Naive thymus-derived CD4-positive, alpha-beta T cell (primary cell): Measurements from ENCODE around the gene CDKN2B-AS1. TPM values are rescaled to one million over a fixed set of nuclear protein-coding genes. Genes with fewer than 3 reads are reported as not detected.

Source experiments
- ATAC-seq: fragments of 150-1000 bp; cut with Tn5 transposase; 2 replicates; pipeline ENCODE4 v1.10.0; 2021; ENCODE audit warnings: mild to moderate bottlenecking, moderate library complexity
- CTCF ChIA-PET: fragments of 350-600 bp; sonication (Branson Sonifier 250); formaldehyde crosslinking; loops from one replicate; lab custom pipeline; 2021; ENCODE audit warnings: antibody characterized with exemption; lab: Charles Lee
- POLR2A ChIA-PET: fragments of 350-600 bp; sonication (Branson Sonifier 250); formaldehyde crosslinking; loops from one replicate; lab custom pipeline; 2021; ENCODE audit warnings: antibody characterized with exemption, inconsistent platforms; lab: Charles Lee
- DNase-seq, 9 donors: peaks; one replicate each; pipeline versions ENCODE4 v3.0.0 to v3.0.0-alpha.2; 2020 to 2022; ENCODE audit warnings: mixed read lengths in 1 of 9
- H3K27ac ChIP-seq: one replicate; pipeline ENCODE4 v1.7.0; 2013; ENCODE audit warnings: mild to moderate bottlenecking, low read depth, low read length, moderate library complexity
- H3K27me3 ChIP-seq, 2 donors: one replicate each; pipeline ENCODE4 v1.7.0; 2013; ENCODE audit warnings: low read length in 2 of 2, mild to moderate bottlenecking in 2 of 2, moderate library complexity in 2 of 2; ENCODE audit not compliant: control insufficient read depth in 2 of 2, insufficient read depth in 2 of 2
- H3K36me3 ChIP-seq, 3 experiments: 1 replicate in 2 of 3; 2 replicates in 1 of 3; pipeline ENCODE4 v1.7.0; 2013; ENCODE audit warnings: low read length in 3 of 3, mild to moderate bottlenecking in 3 of 3, moderate library complexity in 1 of 3; ENCODE audit not compliant: insufficient read depth in 3 of 3, control insufficient read depth in 2 of 3
- H3K4me1 ChIP-seq, 2 donors: one replicate each; pipeline ENCODE4 v1.7.0; 2013; ENCODE audit warnings: low read length in 2 of 2, mild to moderate bottlenecking in 2 of 2, moderate library complexity in 1 of 2; ENCODE audit not compliant: control insufficient read depth in 2 of 2, insufficient read depth in 2 of 2
- H3K4me3 ChIP-seq: 2 replicates; pipeline ENCODE4 v1.7.0; 2013; ENCODE audit warnings: mild to moderate bottlenecking, low read length
- H3K9me3 ChIP-seq, 3 experiments: 1 replicate in 2 of 3; 2 replicates in 1 of 3; pipeline ENCODE4 v1.7.0; 2013; ENCODE audit warnings: low read length in 3 of 3; ENCODE audit not compliant: control insufficient read depth in 2 of 3
- H3K27ac Mint-ChIP-seq, 9 donors: one replicate each; pipeline ENCODE4 v1.8.0; 2020 to 2022; ENCODE audit warnings: mixed read lengths in 9 of 9, mild to moderate bottlenecking in 8 of 9, moderate library complexity in 5 of 9, inconsistent platforms in 2 of 9
- H3K27me3 Mint-ChIP-seq, 5 donors: one replicate each; pipeline ENCODE4 v1.8.0; 2021 to 2022; ENCODE audit warnings: mixed read lengths in 5 of 5, mild to moderate bottlenecking in 1 of 5
- H3K36me3 Mint-ChIP-seq, 5 donors: one replicate each; pipeline ENCODE4 v1.8.0; 2020 to 2022; ENCODE audit warnings: mixed read lengths in 5 of 5, mild to moderate bottlenecking in 3 of 5, inconsistent platforms in 1 of 5
- H3K4me1 Mint-ChIP-seq, 7 donors: one replicate each; pipeline ENCODE4 v1.8.0; 2020 to 2022; ENCODE audit warnings: mixed read lengths in 7 of 7, mild to moderate bottlenecking in 3 of 7, inconsistent platforms in 1 of 7
- H3K4me3 Mint-ChIP-seq, 10 donors: one replicate each; pipeline ENCODE4 v1.8.0; 2020 to 2022; ENCODE audit warnings: mild to moderate bottlenecking in 10 of 10, mixed read lengths in 10 of 10, moderate library complexity in 6 of 10, inconsistent platforms in 2 of 10
- H3K9me3 Mint-ChIP-seq, 11 donors: one replicate each; pipeline ENCODE4 v1.8.0; 2020 to 2022; ENCODE audit warnings: mixed read lengths in 11 of 11, mild to moderate bottlenecking in 4 of 11, inconsistent platforms in 1 of 11, moderate library complexity in 1 of 11
- intact Hi-C, 2 donors: fragments of 100-400 bp; cut with micrococcal nuclease; formaldehyde crosslinking; loops; one replicate each; pipeline ENCODE4 v1.15.1; 2023
- polyA plus RNA-seq, 2 donors: library from polyadenylated mRNA; unstranded; fragments of 300-500 nt; fragmentation: Illumina TruSeq; gene quantifications; one replicate each; pipeline ENCODE4 v1.2.3, GENCODE V29; 2021
- total RNA-seq, 6 experiments: library from RNA in 5 of 6; stranded (reverse) in 5 of 6; gene quantifications; 1 replicate in 5 of 6; 2 replicates in 1 of 6; pipeline ENCODE4 v1.2.3 and lab custom pipeline; 2021 to 2026

Gene CDKN2B-AS1
- total and polyA plus RNA-seq, 7 experiments from 2014 or later, result 0.21 to 3.5 (median 0.61) TPM; not detected in 4

DNA sequence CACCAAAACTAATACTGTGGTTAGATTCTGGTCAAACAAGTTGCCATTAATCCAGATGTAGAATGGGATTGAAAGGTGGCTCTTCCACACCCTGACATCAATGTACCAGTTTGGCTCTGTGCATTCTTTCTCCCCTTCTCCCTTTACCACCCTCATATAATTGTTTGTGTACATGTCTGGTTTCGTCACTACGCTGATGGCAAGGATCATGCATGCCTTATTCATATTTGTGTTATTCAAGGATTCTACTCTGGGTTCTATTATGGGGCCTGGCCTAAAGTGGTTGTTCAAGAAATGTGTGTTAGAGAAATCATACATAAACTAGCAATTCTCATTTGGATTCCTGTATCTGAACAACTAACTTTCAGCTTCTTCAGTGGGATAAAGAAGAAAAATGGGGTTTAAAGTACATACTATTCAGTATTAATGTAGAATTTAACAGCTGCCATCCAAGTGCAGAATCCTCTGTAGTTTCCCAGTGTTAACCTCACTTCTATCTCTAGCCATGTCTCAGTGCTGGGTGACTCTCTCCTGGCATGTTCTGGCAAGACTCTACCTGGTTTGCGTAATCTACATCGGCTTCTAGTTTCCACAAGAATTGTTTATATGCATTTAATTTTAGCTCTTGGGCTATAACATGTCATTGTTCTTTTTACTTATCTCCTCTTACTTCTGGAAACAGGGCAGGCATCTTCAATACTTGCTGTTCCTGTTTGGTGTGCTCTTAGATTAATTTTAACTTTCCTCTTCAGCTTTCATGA is 42.5 kb downstream of the CDKN2B-AS1 start:
- intact Hi-C loops, result loop anchor here (5.0 to 10.0 kb wide), 7 partner anchors 35 to 802 kb away; no protein-coding TSS in a partner anchor
- peaks cover 0 to 5% of the 10 kb centered on the region in 2 donors for H3K4me1 ChIP-seq
- Mint-ChIP-seq H3K36me3 (peaks cover 0 to 2% (median 0%) of the 10 kb centered on the region in 5 donors), H3K27me3 (peaks cover 0 to 35% (median 0%) of the 10 kb centered on the region in 5 donors), H3K4me3 (no peak overlapping the region), H3K4me1 (peaks cover 0 to 42% (median 4%) of the 10 kb centered on the region in 7 donors), H3K27ac (peak overlapping the region in 2 of 9 donors; percentile 10 to 54), H3K9me3 (no peaks in the 10 kb centered on the region)
- H3K27ac ChIP-seq, result no peak overlapping the region
- no peaks in the 10 kb centered on the region for H3K36me3 ChIP-seq
- no peak overlapping the region for H3K4me3 ChIP-seq
- ChIA-PET POLR2A (no interaction called here), CTCF (interaction anchor here (0.6 to 8.6 kb wide), 9 partner anchors 10 to 415 kb away, joined by 3 to 108 read pairs (median 5); no protein-coding TSS in a partner anchor)
- no peaks in the 10 kb centered on the region for H3K27me3 ChIP-seq
- ATAC-seq (no peak), DNase-seq (no peak)
- H3K9me3 ChIP-seq, result no peaks in the 10 kb centered on the region

DNA sequence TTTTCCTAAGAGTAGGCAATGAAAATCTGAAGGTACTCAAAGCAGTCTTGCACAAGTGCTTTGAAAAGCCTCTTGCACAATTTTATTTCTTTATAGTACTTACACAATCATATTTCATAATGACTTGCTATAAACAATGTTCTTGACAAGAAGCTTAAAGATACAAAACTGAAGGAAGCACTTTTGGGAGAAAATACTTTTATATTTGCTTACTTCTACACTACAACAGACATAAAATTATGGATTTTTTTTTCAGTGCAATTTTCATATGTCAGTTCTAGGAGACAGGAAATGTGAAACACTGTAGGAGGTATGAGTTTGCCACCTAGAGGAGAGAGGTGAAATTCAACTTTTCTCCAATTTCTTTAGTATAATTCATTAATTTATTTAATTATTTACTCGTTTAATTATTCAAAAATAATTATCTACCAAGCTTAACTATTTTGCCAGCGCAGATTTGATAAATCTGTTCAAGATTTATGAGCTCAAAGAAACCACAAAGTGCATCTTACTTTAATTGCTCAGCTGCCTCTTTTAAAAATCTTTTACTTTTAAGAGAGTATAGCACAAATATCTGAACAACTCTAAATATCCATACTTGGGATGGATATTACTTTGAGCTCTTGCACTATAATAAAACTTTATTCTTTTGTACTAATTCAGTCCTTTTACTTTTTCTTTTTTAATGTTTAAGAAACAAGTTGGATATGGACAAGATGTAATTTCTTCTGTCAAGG is 43.5 kb downstream of the CDKN2B-AS1 start:
- POLR2A ChIA-PET, result no interaction called here
- Mint-ChIP-seq H3K36me3 (peaks cover 0 to 2% (median 0%) of the 10 kb centered on the region in 5 donors), H3K27ac (no peak overlapping the region), H3K27me3 (peaks cover 0 to 42% (median 0%) of the 10 kb centered on the region in 5 donors), H3K9me3 (no peaks in the 10 kb centered on the region), H3K4me3 (no peak overlapping the region), H3K4me1 (peaks cover 0 to 42% (median 4%) of the 10 kb centered on the region in 7 donors)
- H3K4me3 ChIP-seq, result no peak overlapping the region
- H3K9me3 ChIP-seq, result no peaks in the 10 kb centered on the region
- ATAC-seq, result peak; percentile 63
- peaks cover 0 to 5% of the 10 kb centered on the region in 2 donors for H3K4me1 ChIP-seq
- H3K36me3 ChIP-seq, result no peaks in the 10 kb centered on the region
- peak in 5 of 9 donors; percentile 7 to 39 (median 18) for DNase-seq
- H3K27ac ChIP-seq, result no peak overlapping the region
- intact Hi-C loops, result loop anchor here (1.0 to 10.0 kb wide), 13 partner anchors 15 to 803 kb away; no protein-coding TSS in a partner anchor
- no peaks in the 10 kb centered on the region for H3K27me3 ChIP-seq
- CTCF ChIA-PET, result interaction anchor here (0.6 to 8.6 kb wide), 10 partner anchors 10 to 572 kb away, joined by 3 to 108 read pairs (median 4); no protein-coding TSS in a partner anchor

DNA sequence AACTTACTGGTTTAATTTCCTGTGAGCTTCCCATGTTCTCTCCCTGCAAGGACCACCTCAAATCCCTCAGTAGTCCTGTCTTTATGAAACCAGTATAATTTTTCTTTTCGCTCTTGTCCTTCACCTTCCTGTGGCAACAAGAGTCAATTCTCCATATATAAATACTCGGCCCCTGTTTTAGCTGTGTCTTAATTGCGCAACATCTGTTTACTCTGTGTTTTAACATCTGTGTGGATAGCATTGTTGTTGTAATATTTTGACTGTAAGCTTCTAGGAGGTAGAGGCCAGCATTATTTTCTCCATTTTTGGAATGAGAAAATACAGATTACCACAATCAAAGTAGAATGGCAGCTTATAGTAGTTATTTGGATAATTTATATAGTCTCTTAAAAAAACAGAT is 44.7 kb downstream of the CDKN2B-AS1 start:
- peaks cover 0 to 42% (median 4%) of the 10 kb centered on the region in 7 donors for H3K4me1 Mint-ChIP-seq
- Histone ChIP-seq H3K27me3 (no peaks in the 10 kb centered on the region), H3K4me1 (peaks cover 0 to 5% of the 10 kb centered on the region in 2 donors), H3K36me3 (no peaks in the 10 kb centered on the region), H3K27ac (no peak overlapping the region), H3K9me3 (no peaks in the 10 kb centered on the region), H3K4me3 (no peak overlapping the region)
- peaks cover 0 to 48% (median 4%) of the 10 kb centered on the region in 5 donors for H3K27me3 Mint-ChIP-seq
- no peak overlapping the region for H3K4me3 Mint-ChIP-seq
- no peaks in the 10 kb centered on the region for H3K9me3 Mint-ChIP-seq
- CTCF ChIA-PET, result interaction anchor here (0.6 to 8.6 kb wide), 5 partner anchors 9 to 256 kb away, joined by 3 to 108 read pairs (median 4); no protein-coding TSS in a partner anchor
- POLR2A ChIA-PET, result no interaction called here
- intact Hi-C loops, result loop anchor here (2.0 to 10.0 kb wide), 10 partner anchors 14 to 804 kb away; no protein-coding TSS in a partner anchor
- no peak for ATAC-seq
- no peak overlapping the region for H3K27ac Mint-ChIP-seq
- DNase-seq, result no peak
- H3K36me3 Mint-ChIP-seq, result no peaks in the 10 kb centered on the region

DNA sequence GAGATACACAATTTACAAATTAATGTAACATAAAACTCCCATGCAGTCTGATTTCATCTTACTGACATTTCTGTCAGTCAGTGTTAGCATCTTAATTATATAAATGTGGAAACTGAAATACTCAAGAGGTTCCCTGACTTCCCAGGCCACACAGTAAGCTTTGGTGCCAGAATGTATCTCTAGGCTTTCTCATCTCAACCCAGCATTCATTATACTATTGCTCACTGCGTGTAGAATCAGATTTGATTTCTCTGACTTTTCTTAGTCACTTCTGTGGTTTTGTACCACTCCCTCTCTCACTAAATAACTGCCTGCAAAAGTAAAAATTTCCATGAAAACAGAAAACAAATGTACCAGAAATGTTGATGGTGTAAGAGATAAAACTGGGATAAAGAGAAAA is 46.2 kb downstream of the CDKN2B-AS1 start:
- ChIA-PET CTCF (interaction anchor here (8.6 kb wide), 1 partner anchor 227 kb away, joined by 108 read pairs; no protein-coding TSS in a partner anchor), POLR2A (no interaction called here)
- Histone ChIP-seq H3K27ac (no peak overlapping the region), H3K4me1 (peaks cover 0 to 5% of the 10 kb centered on the region in 2 donors), H3K4me3 (no peak overlapping the region), H3K27me3 (no peaks in the 10 kb centered on the region), H3K9me3 (no peaks in the 10 kb centered on the region), H3K36me3 (no peaks in the 10 kb centered on the region)
- no peak overlapping the region for H3K27ac Mint-ChIP-seq
- H3K9me3 Mint-ChIP-seq, result no peaks in the 10 kb centered on the region
- no peak for DNase-seq
- no peaks in the 10 kb centered on the region for H3K36me3 Mint-ChIP-seq
- intact Hi-C loops, result loop anchor here (2.0 to 5.0 kb wide), 2 partner anchors 77 to 198 kb away; no protein-coding TSS in a partner anchor
- peaks cover 0 to 60% (median 5%) of the 10 kb centered on the region in 5 donors for H3K27me3 Mint-ChIP-seq
- ATAC-seq, result no peak
- H3K4me3 Mint-ChIP-seq, result peak overlapping the region in 1 of 10 donors; percentile 4
- peaks cover 0 to 41% (median 4%) of the 10 kb centered on the region in 7 donors for H3K4me1 Mint-ChIP-seq

DNA sequence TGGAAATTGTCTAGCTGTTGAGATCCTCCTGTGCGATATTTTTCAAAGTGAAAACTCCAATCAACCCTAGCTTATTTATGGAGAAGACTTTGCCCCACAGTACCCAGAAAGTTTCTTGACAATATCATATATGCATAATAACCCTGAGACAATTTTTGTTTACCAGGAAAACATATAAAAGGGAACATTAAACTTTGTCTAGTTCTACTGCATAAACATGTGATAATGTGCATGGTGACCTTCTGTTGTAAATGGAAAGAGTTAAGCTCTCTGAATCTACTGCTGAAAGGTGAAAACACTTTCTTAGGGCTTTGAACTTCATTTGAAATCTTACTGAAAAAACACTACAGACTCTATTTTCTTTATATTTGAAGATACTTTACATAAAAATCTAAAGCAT is 46.8 kb downstream of the CDKN2B-AS1 start:
- H3K9me3 ChIP-seq, result no peaks in the 10 kb centered on the region
- ChIA-PET CTCF (interaction anchor here (0.8 to 8.6 kb wide), 2 partner anchors 9 to 228 kb away, joined by 3 to 108 read pairs; no protein-coding TSS in a partner anchor), POLR2A (no interaction called here)
- ATAC-seq, result no peak
- no peaks in the 10 kb centered on the region for H3K27me3 ChIP-seq
- H3K36me3 Mint-ChIP-seq, result no peaks in the 10 kb centered on the region
- peaks cover 0 to 64% (median 5%) of the 10 kb centered on the region in 5 donors for H3K27me3 Mint-ChIP-seq
- no peak overlapping the region for H3K27ac Mint-ChIP-seq
- H3K27ac ChIP-seq, result no peak overlapping the region
- peaks cover 0 to 5% of the 10 kb centered on the region in 2 donors for H3K4me1 ChIP-seq
- H3K36me3 ChIP-seq, result no peaks in the 10 kb centered on the region
- H3K4me3 ChIP-seq, result no peak overlapping the region
- intact Hi-C loops, result loop anchor here (2.0 to 5.0 kb wide), 2 partner anchors 76 to 197 kb away; no protein-coding TSS in a partner anchor
- DNase-seq, result no peak
- peaks cover 3 to 39% (median 8%) of the 10 kb centered on the region in 7 donors for H3K4me1 Mint-ChIP-seq
- no peak overlapping the region for H3K4me3 Mint-ChIP-seq
- H3K9me3 Mint-ChIP-seq, result no peaks in the 10 kb centered on the region

DNA sequence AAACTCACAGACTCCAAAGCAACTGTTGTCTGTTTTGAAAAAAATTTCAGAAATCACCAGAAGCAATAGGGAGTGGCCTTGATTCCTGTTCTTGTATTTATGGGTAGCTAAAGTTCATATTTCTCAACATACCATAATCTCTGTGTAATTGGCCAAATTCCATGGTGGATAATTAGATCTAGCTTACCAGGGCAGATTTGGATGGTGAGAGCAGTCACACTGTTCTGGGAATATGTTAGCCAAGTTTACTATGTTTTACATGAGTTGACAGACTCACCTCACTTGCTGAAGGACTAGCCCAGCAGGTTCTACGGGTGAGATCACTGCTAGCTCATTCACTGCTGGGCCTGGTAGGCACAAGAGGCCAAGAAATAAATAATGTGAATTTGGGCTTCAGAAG is 47.2 kb downstream of the CDKN2B-AS1 start:
- ATAC-seq (no peak), DNase-seq (no peak)
- POLR2A ChIA-PET, result no interaction called here
- H3K36me3 ChIP-seq, result no peaks in the 10 kb centered on the region
- Mint-ChIP-seq H3K4me1 (peaks cover 4 to 43% (median 10%) of the 10 kb centered on the region in 7 donors), H3K27ac (no peak overlapping the region), H3K4me3 (no peak overlapping the region), H3K9me3 (no peaks in the 10 kb centered on the region), H3K27me3 (peaks cover 0 to 68% (median 5%) of the 10 kb centered on the region in 5 donors), H3K36me3 (no peaks in the 10 kb centered on the region)
- no peak overlapping the region for H3K4me3 ChIP-seq
- H3K27ac ChIP-seq, result no peak overlapping the region
- peaks cover 0 to 5% of the 10 kb centered on the region in 2 donors for H3K4me1 ChIP-seq
- H3K9me3 ChIP-seq, result no peaks in the 10 kb centered on the region
- CTCF ChIA-PET, result interaction anchor here (0.8 to 8.6 kb wide), 2 partner anchors 9 to 228 kb away, joined by 3 to 108 read pairs; no protein-coding TSS in a partner anchor
- H3K27me3 ChIP-seq, result no peaks in the 10 kb centered on the region
- intact Hi-C loops, result loop anchor here (2.0 to 5.0 kb wide), 2 partner anchors 76 to 197 kb away; no protein-coding TSS in a partner anchor
